ENCODE measurements around the gene KDM1A. TPM values are rescaled to one million over a fixed set of nuclear protein-coding genes. Genes with fewer than 3 reads are reported as not detected.

Gene KDM1A
- total RNA-seq, 1 experiment from 2014 or later = 110 TPM

GRCh38 chr1:23062271-23062670 is 43.0 kb downstream of the KDM1A start:
- no peak overlapping the region for H2AFZ ChIP-seq (ENCODE audit: low read length)
- no peaks in the 10 kb centered on the region for H3K9me3 ChIP-seq (ENCODE audit: low read length)
- no peaks in the 10 kb centered on the region for H3K27me3 ChIP-seq (ENCODE audit: low read length)
- no peaks in the 10 kb centered on the region for H3K4me1 ChIP-seq (ENCODE audit: low read length)
- peaks cover 65% of the 10 kb centered on the region for H3K79me2 ChIP-seq (ENCODE audit: low read length)
- H3K4me2 ChIP-seq (ENCODE audit: low read depth, low read length, poor library complexity, severe bottlenecking) = no peak overlapping the region
- H3K9ac ChIP-seq (ENCODE audit: low read length) = no peak overlapping the region
- peaks cover 58% of the 10 kb centered on the region; the same call in 1 of the 2 replicates for H3K36me3 ChIP-seq (ENCODE audit: insufficient read depth, low read length)
- H3K9me2 ChIP-seq (replicated peaks; ENCODE audit: insufficient read depth, low read length) = no peaks in the 10 kb centered on the region
- no peak for DNase-seq
- no peak overlapping the region for H3K4me3 ChIP-seq (ENCODE audit: low read length)
- no peak overlapping the region for H3K27ac ChIP-seq (ENCODE audit: low read length)
- H4K20me1 ChIP-seq (ENCODE audit: insufficient read depth, low read depth, low read length) = no peaks in the 10 kb centered on the region

- no peaks in the 10 kb centered on the region for H3K9me2 ChIP-seq (replicated peaks; ENCODE audit: insufficient read depth, low read length)
- no peak for DNase-seq
- no peak overlapping the region for H3K4me2 ChIP-seq (ENCODE audit: low read depth, low read length, poor library complexity, severe bottlenecking)
- no peak overlapping the region for H3K9ac ChIP-seq (ENCODE audit: low read length)
- peaks cover 42% of the 10 kb centered on the region; the same call in 1 of the 2 replicates for H3K36me3 ChIP-seq (ENCODE audit: insufficient read depth, low read length)
- H3K4me3 ChIP-seq (ENCODE audit: low read length) = no peak overlapping the region
- H3K27ac ChIP-seq (ENCODE audit: low read length) = no peak overlapping the region
- H3K27me3 ChIP-seq (ENCODE audit: low read length) = no peaks in the 10 kb centered on the region
- H3K79me2 ChIP-seq (ENCODE audit: low read length) = peaks cover 59% of the 10 kb centered on the region
- no peaks in the 10 kb centered on the region for H3K4me1 ChIP-seq (ENCODE audit: low read length)
- H2AFZ ChIP-seq (ENCODE audit: low read length) = no peak overlapping the region
- H3K9me3 ChIP-seq (ENCODE audit: low read length) = no peaks in the 10 kb centered on the region
- H4K20me1 ChIP-seq (ENCODE audit: insufficient read depth, low read depth, low read length) = no peaks in the 10 kb centered on the region
Measured at GRCh38 chr1:23065385-23065784, 46.1 kb downstream of the KDM1A start.

- H3K27me3 ChIP-seq (ENCODE audit: low read length) = no peaks in the 10 kb centered on the region
- no peak overlapping the region for H2AFZ ChIP-seq (ENCODE audit: low read length)
- no peak overlapping the region for H3K27ac ChIP-seq (ENCODE audit: low read length)
- no peak overlapping the region for H3K4me3 ChIP-seq (ENCODE audit: low read length)
- no peak overlapping the region for H3K9ac ChIP-seq (ENCODE audit: low read length)
- H3K4me2 ChIP-seq (ENCODE audit: low read depth, low read length, poor library complexity, severe bottlenecking) = no peak overlapping the region
- H3K36me3 ChIP-seq (ENCODE audit: insufficient read depth, low read length) = peaks cover 43% of the 10 kb centered on the region; the same call in 1 of the 2 replicates
- H3K9me3 ChIP-seq (ENCODE audit: low read length) = no peaks in the 10 kb centered on the region
- H3K9me2 ChIP-seq (replicated peaks; ENCODE audit: insufficient read depth, low read length) = no peaks in the 10 kb centered on the region
- no peaks in the 10 kb centered on the region for H4K20me1 ChIP-seq (ENCODE audit: insufficient read depth, low read depth, low read length)
- DNase-seq = no peak
- H3K79me2 ChIP-seq (ENCODE audit: low read length) = peaks cover 52% of the 10 kb centered on the region; the same call in 1 of the 2 replicates
- H3K4me1 ChIP-seq (ENCODE audit: low read length) = no peaks in the 10 kb centered on the region
Measured at GRCh38 chr1:23066075-23066474, 46.8 kb downstream of the KDM1A start.

- DNase-seq = no peak
- Histone ChIP-seq H3K79me2 (ENCODE audit: low read length) (peaks cover 36% of the 10 kb centered on the region; the same call in 1 of the 2 replicates), H3K9ac (ENCODE audit: low read length) (no peak overlapping the region), H2AFZ (ENCODE audit: low read length) (no peak overlapping the region), H3K4me1 (ENCODE audit: low read length) (peaks cover 6% of the 10 kb centered on the region; the same call in 1 of the 2 replicates), H3K9me3 (ENCODE audit: low read length) (no peaks in the 10 kb centered on the region), H3K27me3 (ENCODE audit: low read length) (no peaks in the 10 kb centered on the region), H3K36me3 (ENCODE audit: insufficient read depth, low read length) (peaks cover 52% of the 10 kb centered on the region; the same call in 1 of the 2 replicates), H3K27ac (ENCODE audit: low read length) (no peak overlapping the region), H3K9me2 (replicated peaks; ENCODE audit: insufficient read depth, low read length) (no peaks in the 10 kb centered on the region), H3K4me2 (ENCODE audit: low read depth, low read length, poor library complexity, severe bottlenecking) (no peak overlapping the region), H3K4me3 (ENCODE audit: low read length) (no peak overlapping the region), H4K20me1 (ENCODE audit: insufficient read depth, low read depth, low read length) (no peaks in the 10 kb centered on the region)
Measured at GRCh38 chr1:23069149-23069548, 49.9 kb downstream of the KDM1A start.

- Histone ChIP-seq H3K9me3 (ENCODE audit: low read length) (no peaks in the 10 kb centered on the region), H3K4me2 (ENCODE audit: low read depth, low read length, poor library complexity, severe bottlenecking) (no peak overlapping the region), H3K79me2 (ENCODE audit: low read length) (peaks cover 31% of the 10 kb centered on the region; the same call in 1 of the 2 replicates), H3K27me3 (ENCODE audit: low read length) (no peaks in the 10 kb centered on the region), H3K4me3 (ENCODE audit: low read length) (no peak overlapping the region), H3K9ac (ENCODE audit: low read length) (no peak overlapping the region), H4K20me1 (ENCODE audit: insufficient read depth, low read depth, low read length) (no peaks in the 10 kb centered on the region), H3K27ac (ENCODE audit: low read length) (no peak overlapping the region), H2AFZ (ENCODE audit: low read length) (no peak overlapping the region), H3K9me2 (replicated peaks; ENCODE audit: insufficient read depth, low read length) (no peaks in the 10 kb centered on the region), H3K4me1 (ENCODE audit: low read length) (peaks cover 6% of the 10 kb centered on the region; the same call in 1 of the 2 replicates), H3K36me3 (ENCODE audit: insufficient read depth, low read length) (peaks cover 49% of the 10 kb centered on the region; the same call in 1 of the 2 replicates)
- DNase-seq = no peak
Measured at GRCh38 chr1:23069675-23070074, 50.4 kb downstream of the KDM1A start.

- H3K9me2 ChIP-seq (replicated peaks; ENCODE audit: insufficient read depth, low read length) = no peaks in the 10 kb centered on the region
- H2AFZ ChIP-seq (ENCODE audit: low read length) = no peak overlapping the region
- DNase-seq = no peak
- H4K20me1 ChIP-seq (ENCODE audit: insufficient read depth, low read depth, low read length) = no peaks in the 10 kb centered on the region
- H3K4me3 ChIP-seq (ENCODE audit: low read length) = no peak overlapping the region
- peaks cover 46% of the 10 kb centered on the region; the same call in 1 of the 2 replicates for H3K36me3 ChIP-seq (ENCODE audit: insufficient read depth, low read length)
- no peak overlapping the region for H3K4me2 ChIP-seq (ENCODE audit: low read depth, low read length, poor library complexity, severe bottlenecking)
- peaks cover 3% of the 10 kb centered on the region; the same call in 1 of the 2 replicates for H3K79me2 ChIP-seq (ENCODE audit: low read length)
- no peak overlapping the region for H3K27ac ChIP-seq (ENCODE audit: low read length)
- H3K9me3 ChIP-seq (ENCODE audit: low read length) = no peaks in the 10 kb centered on the region
- H3K9ac ChIP-seq (ENCODE audit: low read length) = no peak overlapping the region
- no peaks in the 10 kb centered on the region for H3K27me3 ChIP-seq (ENCODE audit: low read length)
- peaks cover 6% of the 10 kb centered on the region; the same call in 1 of the 2 replicates for H3K4me1 ChIP-seq (ENCODE audit: low read length)
Measured at GRCh38 chr1:23074012-23074411, 54.7 kb downstream of the KDM1A start.

GRCh38 chr1:23079025-23079424 is 59.8 kb downstream of the KDM1A start:
- Histone ChIP-seq H3K36me3 (ENCODE audit: insufficient read depth, low read length) (peaks cover 52% of the 10 kb centered on the region; the same call in 1 of the 2 replicates), H2AFZ (ENCODE audit: low read length) (no peak overlapping the region), H3K4me3 (ENCODE audit: low read length) (no peak overlapping the region), H3K4me1 (ENCODE audit: low read length) (no peaks in the 10 kb centered on the region), H3K27me3 (ENCODE audit: low read length) (no peaks in the 10 kb centered on the region), H3K27ac (ENCODE audit: low read length) (no peak overlapping the region), H4K20me1 (ENCODE audit: insufficient read depth, low read depth, low read length) (0 out of 2 replicates have a peak, but pooled peaks cover 7% of the 10 kb centered on the region), H3K9ac (ENCODE audit: low read length) (no peak overlapping the region), H3K9me3 (ENCODE audit: low read length) (no peaks in the 10 kb centered on the region), H3K9me2 (replicated peaks; ENCODE audit: insufficient read depth, low read length) (no peaks in the 10 kb centered on the region), H3K4me2 (ENCODE audit: low read depth, low read length, poor library complexity, severe bottlenecking) (no peak overlapping the region), H3K79me2 (ENCODE audit: low read length) (no peaks in the 10 kb centered on the region)
- no peak for DNase-seq

- no peak overlapping the region for H3K9ac ChIP-seq (ENCODE audit: low read length)
- H3K4me3 ChIP-seq (ENCODE audit: low read length) = no peak overlapping the region
- 0 out of 2 replicates have a peak, but pooled peaks cover 7% of the 10 kb centered on the region for H4K20me1 ChIP-seq (ENCODE audit: insufficient read depth, low read depth, low read length)
- DNase-seq = no peak
- no peak overlapping the region for H3K4me2 ChIP-seq (ENCODE audit: low read depth, low read length, poor library complexity, severe bottlenecking)
- no peak overlapping the region for H2AFZ ChIP-seq (ENCODE audit: low read length)
- H3K27ac ChIP-seq (ENCODE audit: low read length) = no peak overlapping the region
- H3K9me3 ChIP-seq (ENCODE audit: low read length) = no peaks in the 10 kb centered on the region
- H3K36me3 ChIP-seq (ENCODE audit: insufficient read depth, low read length) = peaks cover 50% of the 10 kb centered on the region; the same call in 1 of the 2 replicates
- no peaks in the 10 kb centered on the region for H3K79me2 ChIP-seq (ENCODE audit: low read length)
- no peaks in the 10 kb centered on the region for H3K27me3 ChIP-seq (ENCODE audit: low read length)
- H3K9me2 ChIP-seq (replicated peaks; ENCODE audit: insufficient read depth, low read length) = no peaks in the 10 kb centered on the region
- peaks cover 2% of the 10 kb centered on the region; the same call in 1 of the 2 replicates for H3K4me1 ChIP-seq (ENCODE audit: low read length)
Measured at GRCh38 chr1:23080885-23081284, 61.6 kb downstream of the KDM1A start.

All from Karpas-422 (cell line).